ENCODE results near the gene CCDC60. TPM values are rescaled to one million over a fixed set of nuclear protein-coding genes. Genes with fewer than 3 reads are reported as not detected.
A peak's percentile ranks its signal among the peaks of the same experiment; 100 is the strongest.

Gene CCDC60
- total and polyA plus RNA-seq, 8 donors, result 4.1 TPM; not detected in 7

- H3K36me3 ChIP-seq, result no peaks in the 10 kb centered on the region
- peaks cover 0 to 10% (median 4%) of the 10 kb centered on the region in 4 donors for H3K9me3 ChIP-seq
- DNase-seq, result peak in 1 of 2 donors; percentile 25
- H3K27me3 ChIP-seq, result no peaks in the 10 kb centered on the region
- no peak for TF ChIP-seq CTCF (IDR thresholded peaks at IDR 0.05)
- TF ChIP-seq POLR2AphosphoS5 (IDR thresholded peaks at IDR 0.05), result no peak
- TF ChIP-seq EP300 (IDR thresholded peaks at IDR 0.05), result no peak
- no peak for TF ChIP-seq POLR2A (IDR thresholded peaks at IDR 0.05)
- no peak overlapping the region for H3K4me3 ChIP-seq
- H3K27ac ChIP-seq, result no peak overlapping the region
- H3K4me1 ChIP-seq, result no peaks in the 10 kb centered on the region
- WGBS, 5 donors, result 65 to 76% (median 74%) methylated on average over 4 of the region's 4 CpGs
- intact Hi-C loops (cut with DNase I; ENCODE audit: low total_unique reads), result no loop called here
Observed at GRCh38 chr12:119399301-119399700, 64.8 kb downstream of the CCDC60 start.

- intact Hi-C loops (cut with DNase I; ENCODE audit: low total_unique reads), result no loop called here
- no peak overlapping the region for H3K27ac ChIP-seq
- H3K36me3 ChIP-seq, result no peaks in the 10 kb centered on the region
- H3K9me3 ChIP-seq, result no peaks in the 10 kb centered on the region
- no peak for TF ChIP-seq EP300 (IDR thresholded peaks at IDR 0.05)
- no peak for TF ChIP-seq POLR2AphosphoS5 (IDR thresholded peaks at IDR 0.05)
- no peak for TF ChIP-seq CTCF (IDR thresholded peaks at IDR 0.05)
- TF ChIP-seq POLR2A (IDR thresholded peaks at IDR 0.05), result no peak
- no peak for DNase-seq
- no peaks in the 10 kb centered on the region for H3K27me3 ChIP-seq
- no peak overlapping the region for H3K4me3 ChIP-seq
- peaks cover 0 to 3% (median 0%) of the 10 kb centered on the region in 4 donors for H3K4me1 ChIP-seq
- WGBS, 5 donors, result 37 to 57% (median 50%) methylated on average over 2 of the region's 2 CpGs
Observed at GRCh38 chr12:119406308-119406707, 71.8 kb downstream of the CCDC60 start.

- WGBS, 5 donors, result 70 to 87% (median 82%) methylated on average over 4 of the region's 4 CpGs
- Histone ChIP-seq H3K4me1 (peaks cover 0 to 3% (median 0%) of the 10 kb centered on the region in 4 donors), H3K9me3 (no peaks in the 10 kb centered on the region), H3K36me3 (no peaks in the 10 kb centered on the region), H3K27me3 (no peaks in the 10 kb centered on the region), H3K27ac (no peak overlapping the region), H3K4me3 (no peak overlapping the region)
- DNase-seq, result no peak
- intact Hi-C loops (cut with DNase I; ENCODE audit: low total_unique reads), result no loop called here
- no peak for TF ChIP-seq POLR2AphosphoS5 (IDR thresholded peaks at IDR 0.05)
- no peak for TF ChIP-seq CTCF (IDR thresholded peaks at IDR 0.05)
- TF ChIP-seq POLR2A (IDR thresholded peaks at IDR 0.05), result no peak
- TF ChIP-seq EP300 (IDR thresholded peaks at IDR 0.05), result no peak
Observed at GRCh38 chr12:119406811-119407210, 72.3 kb downstream of the CCDC60 start.

GRCh38 chr12:119409043-119409442, 74.5 kb downstream of the CCDC60 start:
- H3K4me1 ChIP-seq, result peaks cover 4 to 14% (median 9%) of the 10 kb centered on the region in 4 donors
- H3K4me3 ChIP-seq, result no peak overlapping the region
- peaks cover 0 to 8% (median 0%) of the 10 kb centered on the region in 3 donors for H3K27me3 ChIP-seq
- intact Hi-C loops (cut with DNase I; ENCODE audit: low total_unique reads), result no loop called here
- no peak for DNase-seq
- H3K36me3 ChIP-seq, result no peaks in the 10 kb centered on the region
- H3K9me3 ChIP-seq, result no peaks in the 10 kb centered on the region
- 50 to 97% (median 89%) methylated on average over 1 to 4 of the region's 4 CpGs for WGBS, 5 donors
- TF ChIP-seq POLR2AphosphoS5 (IDR thresholded peaks at IDR 0.05), result no peak
- TF ChIP-seq CTCF (IDR thresholded peaks at IDR 0.05), result no peak
- TF ChIP-seq POLR2A (IDR thresholded peaks at IDR 0.05), result no peak
- TF ChIP-seq EP300 (IDR thresholded peaks at IDR 0.05), result no peak
- H3K27ac ChIP-seq, result no peak overlapping the region

Measured in stomach (tissue), 9 donors.